ENCODE measurements around the gene RABEP1. TPM values are rescaled to one million over a fixed set of nuclear protein-coding genes. Genes with fewer than 3 reads are reported as not detected.
"Not testable (repeated sequence)": the region's sequence is repeated elsewhere in the genome, so short reads cannot be mapped to it uniquely, and the experiment has no call there.

The RABEP1 gene
- total and polyA plus RNA-seq, 2 experiments from 2014 or later = 37.0 to 88.1 TPM

- not testable (repeated sequence) for H3K27me3 Mint-ChIP-seq (ENCODE audit: insufficient read depth, low read depth, poor library complexity)
- H3K36me3 Mint-ChIP-seq (ENCODE audit: low read depth) = peaks cover 93% of the 10 kb centered on the region
Observed at GRCh38 chr17:5431234-5431633, 149.2 kb downstream of the RABEP1 start.

GRCh38 chr17:5431949-5432556, 150.0 kb downstream of the RABEP1 start:
- ATAC-seq = no peak
- Histone ChIP-seq H3K27me3 (ENCODE audit: insufficient read depth) (no peaks in the 10 kb centered on the region), H3K79me2 (replicated peaks; ENCODE audit: insufficient read depth) (peaks cover 18% of the 10 kb centered on the region), H3K4me1 (ENCODE audit: insufficient read depth) (no peaks in the 10 kb centered on the region), H3F3A (replicated peaks; ENCODE audit: low read depth) (peaks cover 51% of the 10 kb centered on the region), H3K4me2 (no peak overlapping the region), H2AFZ (no peak overlapping the region), H3K36me3 (ENCODE audit: insufficient read depth) (peaks cover 77% of the 10 kb centered on the region), H3K9me2 (ENCODE audit: insufficient read depth) (no peaks in the 10 kb centered on the region), H4K20me1 (replicated peaks; ENCODE audit: insufficient read depth) (peaks cover 43% of the 10 kb centered on the region; the same call in 1 of the 2 replicates), H3K4me3 (no peak overlapping the region), H3K27ac (ENCODE audit: low read depth) (peak overlapping the region; percentile 78; the same call in 1 of the 2 replicates)
- Mint-ChIP-seq H3K27me3 (ENCODE audit: insufficient read depth, low read depth, poor library complexity) (peaks cover 9% of the 10 kb centered on the region), H3K36me3 (ENCODE audit: low read depth) (peaks cover 95% of the 10 kb centered on the region), H3K4me1 (peaks cover 6% of the 10 kb centered on the region; the same call in 1 of the 3 replicates), H3K27ac (peak overlapping the region; percentile 25), H3K9me3 (no peaks in the 10 kb centered on the region), H3K4me3 (no peak overlapping the region)
- no peak for DNase-seq (ENCODE audit: low spot score)
- TF ChIP-seq REST (IDR thresholded peaks at IDR 0.05; ENCODE audit: unreplicated experiment) (no peak), STAT1 (IDR thresholded peaks at IDR 0.05; ENCODE audit: unreplicated experiment) (no peak), CREB1 (CRISPR knock-in tag; IDR thresholded peaks at IDR 0.05; ENCODE audit: low read depth) (no peak), ZNF331 (CRISPR knock-in tag; IDR thresholded peaks at IDR 0.05; ENCODE audit: low read depth) (no peak), EZH2phosphoT487 (IDR thresholded peaks at IDR 0.05; ENCODE audit: unreplicated experiment) (no peak)
- TF ChIP-seq, protein P1, sequence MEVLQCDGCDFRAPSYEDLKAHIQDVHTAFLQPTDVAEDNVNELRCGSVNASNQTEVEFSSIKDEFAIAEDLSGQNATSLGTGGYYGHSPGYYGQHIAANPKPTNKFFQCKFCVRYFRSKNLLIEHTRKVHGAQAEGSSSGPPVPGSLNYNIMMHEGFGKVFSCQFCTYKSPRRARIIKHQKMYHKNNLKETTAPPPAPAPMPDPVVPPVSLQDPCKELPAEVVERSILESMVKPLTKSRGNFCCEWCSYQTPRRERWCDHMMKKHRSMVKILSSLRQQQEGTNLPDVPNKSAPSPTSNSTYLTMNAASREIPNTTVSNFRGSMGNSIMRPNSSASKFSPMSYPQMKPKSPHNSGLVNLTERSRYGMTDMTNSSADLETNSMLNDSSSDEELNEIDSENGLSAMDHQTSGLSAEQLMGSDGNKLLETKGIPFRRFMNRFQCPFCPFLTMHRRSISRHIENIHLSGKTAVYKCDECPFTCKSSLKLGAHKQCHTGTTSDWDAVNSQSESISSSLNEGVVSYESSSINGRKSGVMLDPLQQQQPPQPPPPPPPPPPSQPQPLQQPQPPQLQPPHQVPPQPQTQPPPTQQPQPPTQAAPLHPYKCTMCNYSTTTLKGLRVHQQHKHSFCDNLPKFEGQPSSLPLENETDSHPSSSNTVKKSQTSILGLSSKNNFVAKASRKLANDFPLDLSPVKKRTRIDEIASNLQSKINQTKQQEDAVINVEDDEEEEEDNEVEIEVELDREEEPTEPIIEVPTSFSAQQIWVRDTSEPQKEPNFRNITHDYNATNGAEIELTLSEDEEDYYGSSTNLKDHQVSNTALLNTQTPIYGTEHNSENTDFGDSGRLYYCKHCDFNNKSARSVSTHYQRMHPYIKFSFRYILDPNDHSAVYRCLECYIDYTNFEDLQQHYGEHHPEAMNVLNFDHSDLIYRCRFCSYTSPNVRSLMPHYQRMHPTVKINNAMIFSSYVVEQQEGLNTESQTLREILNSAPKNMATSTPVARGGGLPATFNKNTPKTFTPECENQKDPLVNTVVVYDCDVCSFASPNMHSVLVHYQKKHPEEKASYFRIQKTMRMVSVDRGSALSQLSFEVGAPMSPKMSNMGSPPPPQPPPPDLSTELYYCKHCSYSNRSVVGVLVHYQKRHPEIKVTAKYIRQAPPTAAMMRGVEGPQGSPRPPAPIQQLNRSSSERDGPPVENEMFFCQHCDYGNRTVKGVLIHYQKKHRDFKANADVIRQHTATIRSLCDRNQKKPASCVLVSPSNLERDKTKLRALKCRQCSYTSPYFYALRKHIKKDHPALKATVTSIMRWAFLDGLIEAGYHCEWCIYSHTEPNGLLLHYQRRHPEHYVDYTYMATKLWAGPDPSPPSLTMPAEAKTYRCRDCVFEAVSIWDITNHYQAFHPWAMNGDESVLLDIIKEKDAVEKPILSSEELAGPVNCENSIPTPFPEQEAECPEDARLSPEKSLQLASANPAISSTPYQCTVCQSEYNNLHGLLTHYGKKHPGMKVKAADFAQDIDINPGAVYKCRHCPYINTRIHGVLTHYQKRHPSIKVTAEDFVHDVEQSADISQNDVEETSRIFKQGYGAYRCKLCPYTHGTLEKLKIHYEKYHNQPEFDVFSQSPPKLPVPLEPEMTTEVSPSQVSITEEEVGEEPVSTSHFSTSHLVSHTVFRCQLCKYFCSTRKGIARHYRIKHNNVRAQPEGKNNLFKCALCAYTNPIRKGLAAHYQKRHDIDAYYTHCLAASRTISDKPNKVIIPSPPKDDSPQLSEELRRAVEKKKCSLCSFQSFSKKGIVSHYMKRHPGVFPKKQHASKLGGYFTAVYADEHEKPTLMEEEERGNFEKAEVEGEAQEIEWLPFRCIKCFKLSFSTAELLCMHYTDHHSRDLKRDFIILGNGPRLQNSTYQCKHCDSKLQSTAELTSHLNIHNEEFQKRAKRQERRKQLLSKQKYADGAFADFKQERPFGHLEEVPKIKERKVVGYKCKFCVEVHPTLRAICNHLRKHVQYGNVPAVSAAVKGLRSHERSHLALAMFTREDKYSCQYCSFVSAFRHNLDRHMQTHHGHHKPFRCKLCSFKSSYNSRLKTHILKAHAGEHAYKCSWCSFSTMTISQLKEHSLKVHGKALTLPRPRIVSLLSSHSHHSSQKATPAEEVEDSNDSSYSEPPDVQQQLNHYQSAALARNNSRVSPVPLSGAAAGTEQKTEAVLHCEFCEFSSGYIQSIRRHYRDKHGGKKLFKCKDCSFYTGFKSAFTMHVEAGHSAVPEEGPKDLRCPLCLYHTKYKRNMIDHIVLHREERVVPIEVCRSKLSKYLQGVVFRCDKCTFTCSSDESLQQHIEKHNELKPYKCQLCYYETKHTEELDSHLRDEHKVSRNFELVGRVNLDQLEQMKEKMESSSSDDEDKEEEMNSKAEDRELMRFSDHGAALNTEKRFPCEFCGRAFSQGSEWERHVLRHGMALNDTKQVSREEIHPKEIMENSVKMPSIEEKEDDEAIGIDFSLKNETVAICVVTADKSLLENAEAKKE (CRISPR knock-in tag; IDR thresholded peaks at IDR 0.05) = no peak

More at GRCh38 chr17:5431234-5431633, 149.2 kb downstream of the RABEP1 start:
- H3K9me2 ChIP-seq (ENCODE audit: insufficient read depth); H3K4me1 ChIP-seq (ENCODE audit: insufficient read depth); H3K4me3 ChIP-seq; H3K27me3 ChIP-seq (ENCODE audit: insufficient read depth); H2AFZ ChIP-seq; H3K79me2 ChIP-seq (replicated peaks; ENCODE audit: insufficient read depth); H3K4me2 ChIP-seq; H3K4me1 Mint-ChIP-seq; H3K4me3 Mint-ChIP-seq; H3K9me3 Mint-ChIP-seq: not testable (repeated sequence)
- DNase-seq (ENCODE audit: low spot score) (peak; percentile 47), ATAC-seq (peak; percentile 77)
- peak overlapping the region; percentile 30; the same call in 1 of the 2 replicates for H3K27ac Mint-ChIP-seq
- Histone ChIP-seq H3K36me3 (ENCODE audit: insufficient read depth) (peaks cover 78% of the 10 kb centered on the region), H4K20me1 (replicated peaks; ENCODE audit: insufficient read depth) (peaks cover 42% of the 10 kb centered on the region; the same call in 1 of the 2 replicates), H3F3A (replicated peaks; ENCODE audit: low read depth) (peaks cover 51% of the 10 kb centered on the region), H3K27ac (ENCODE audit: low read depth) (peak overlapping the region; percentile 78; the same call in 1 of the 2 replicates)
- TF ChIP-seq, protein P2, sequence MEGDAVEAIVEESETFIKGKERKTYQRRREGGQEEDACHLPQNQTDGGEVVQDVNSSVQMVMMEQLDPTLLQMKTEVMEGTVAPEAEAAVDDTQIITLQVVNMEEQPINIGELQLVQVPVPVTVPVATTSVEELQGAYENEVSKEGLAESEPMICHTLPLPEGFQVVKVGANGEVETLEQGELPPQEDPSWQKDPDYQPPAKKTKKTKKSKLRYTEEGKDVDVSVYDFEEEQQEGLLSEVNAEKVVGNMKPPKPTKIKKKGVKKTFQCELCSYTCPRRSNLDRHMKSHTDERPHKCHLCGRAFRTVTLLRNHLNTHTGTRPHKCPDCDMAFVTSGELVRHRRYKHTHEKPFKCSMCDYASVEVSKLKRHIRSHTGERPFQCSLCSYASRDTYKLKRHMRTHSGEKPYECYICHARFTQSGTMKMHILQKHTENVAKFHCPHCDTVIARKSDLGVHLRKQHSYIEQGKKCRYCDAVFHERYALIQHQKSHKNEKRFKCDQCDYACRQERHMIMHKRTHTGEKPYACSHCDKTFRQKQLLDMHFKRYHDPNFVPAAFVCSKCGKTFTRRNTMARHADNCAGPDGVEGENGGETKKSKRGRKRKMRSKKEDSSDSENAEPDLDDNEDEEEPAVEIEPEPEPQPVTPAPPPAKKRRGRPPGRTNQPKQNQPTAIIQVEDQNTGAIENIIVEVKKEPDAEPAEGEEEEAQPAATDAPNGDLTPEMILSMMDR (conservative IDR thresholded peaks at IDR 0.05; ENCODE audit: low read depth in 2 of 2) = peak; percentile 50 to 55

Measured in GM23338 (cell line).